Transverse colon (tissue), 4 donors: ENCODE measurements around the gene CTNNBL1. TPM values are rescaled to one million over a fixed set of nuclear protein-coding genes. Genes with fewer than 3 reads are reported as not detected.
"Not testable (repeated sequence)": the region's sequence is repeated elsewhere in the genome, so short reads cannot be mapped to it uniquely, and the experiment has no call there.

Experiments used
- DNase-seq: peaks from one replicate; pipeline ENCODE4 v3.0.0-alpha.2; 2019
- H3K27ac ChIP-seq, 4 donors: fragments of 200-600 bp; sonication (generic); 2 replicates each; pipeline ENCODE4 v1.5.1; 2016 to 2018; ENCODE audit warnings: inconsistent platforms in 4 of 4
- H3K27me3 ChIP-seq: fragments of 200-600 bp; sonication (generic); 2 replicates; pipeline ENCODE4 v1.5.1; 2017; ENCODE audit warnings: inconsistent platforms
- H3K36me3 ChIP-seq, 4 donors: fragments of 200-600 bp; sonication (generic); 2 replicates each; pipeline ENCODE4 v1.5.1; 2017 to 2019; ENCODE audit warnings: inconsistent platforms in 4 of 4
- H3K4me1 ChIP-seq, 4 donors: fragments of 200-600 bp; sonication (generic); 2 replicates each; pipeline ENCODE4 v1.5.1; 2017 to 2020; ENCODE audit warnings: inconsistent platforms in 4 of 4
- H3K4me3 ChIP-seq, 4 donors: fragments of 200-600 bp; sonication (generic); 1 replicate in 1 of 4; 2 replicates in 3 of 4; pipeline versions ENCODE4 v1.5.1 to v1.6.1; 2017 to 2019; ENCODE audit warnings: inconsistent platforms in 4 of 4
- H3K9me3 ChIP-seq, 2 donors: fragments of 200-600 bp; sonication (generic); 2 replicates each; pipeline ENCODE4 v1.5.1; 2017 to 2019; ENCODE audit warnings: inconsistent platforms in 2 of 2
- EP300 ChIP-seq: sonication (generic); formaldehyde crosslinking; IDR thresholded peaks from one replicate; pipeline ENCODE4 v1.6.1; 2017; ENCODE audit warnings: antibody characterized with exemption, low read depth
- POLR2A ChIP-seq: fragments of 450-650 bp; IDR thresholded peaks from one replicate; pipeline ENCODE4 v1.6.1; 2016; ENCODE audit warnings: antibody characterized with exemption, mild to moderate bottlenecking, moderate library complexity
- POLR2AphosphoS5 ChIP-seq, 3 donors: sonication (generic); formaldehyde crosslinking; IDR thresholded peaks; one replicate each; pipeline ENCODE4 v1.6.1; 2016; ENCODE audit warnings: antibody characterized with exemption in 3 of 3
- WGBS, 2 donors: methylation state at CpG; one replicate each; pipeline ENCODE4 v1.1.5; 2018; ENCODE audit warnings: low coverage in 1 of 2; 5-methylcytosine and 5-hydroxymethylcytosine counted together
- in situ Hi-C, 4 donors: fragments of 200-750 bp; cut with MboI; loops; one replicate each; pipeline versions ENCODE4 v1.15.0 to v1.15.1; 2017; ENCODE audit warnings: low sequenced_read_pairs in 3 of 4, low pct_ligation_motif_present in 1 of 4, low pct_unique_long_range_greater_than_20kb in 1 of 4
- intact Hi-C: fragments of 100-400 bp; cut with DNase I; formaldehyde crosslinking; loops from one replicate; pipeline ENCODE4 v1.15.1; 2023; ENCODE audit warnings: low total_unique reads
- total RNA-seq, 4 donors: library from RNA; depleted of rRNA; stranded (reverse); fragments of >200 nt; gene quantifications; one replicate each; pipeline ENCODE4 v1.1.0, GENCODE V29; 2016
- TF ChIP-seq, protein P1 (sequence below), 5 experiments: fragments of 200-600 bp in 3 of 5; fragments of 450-650 bp in 2 of 5; sonication (generic) in 3 of 5; IDR thresholded peaks; 1 replicate in 2 of 5; 2 replicates in 3 of 5; pipeline ENCODE4 v1.5.1; 2016 to 2017; ENCODE audit warnings: antibody characterized with exemption in 5 of 5, inconsistent platforms in 3 of 5, mild to moderate bottlenecking in 2 of 5, moderate library complexity in 1 of 5

The CTNNBL1 gene
- total RNA-seq, 4 donors from 2014 or later: 18.7 to 49.0 (median 22.4) TPM

DNA sequence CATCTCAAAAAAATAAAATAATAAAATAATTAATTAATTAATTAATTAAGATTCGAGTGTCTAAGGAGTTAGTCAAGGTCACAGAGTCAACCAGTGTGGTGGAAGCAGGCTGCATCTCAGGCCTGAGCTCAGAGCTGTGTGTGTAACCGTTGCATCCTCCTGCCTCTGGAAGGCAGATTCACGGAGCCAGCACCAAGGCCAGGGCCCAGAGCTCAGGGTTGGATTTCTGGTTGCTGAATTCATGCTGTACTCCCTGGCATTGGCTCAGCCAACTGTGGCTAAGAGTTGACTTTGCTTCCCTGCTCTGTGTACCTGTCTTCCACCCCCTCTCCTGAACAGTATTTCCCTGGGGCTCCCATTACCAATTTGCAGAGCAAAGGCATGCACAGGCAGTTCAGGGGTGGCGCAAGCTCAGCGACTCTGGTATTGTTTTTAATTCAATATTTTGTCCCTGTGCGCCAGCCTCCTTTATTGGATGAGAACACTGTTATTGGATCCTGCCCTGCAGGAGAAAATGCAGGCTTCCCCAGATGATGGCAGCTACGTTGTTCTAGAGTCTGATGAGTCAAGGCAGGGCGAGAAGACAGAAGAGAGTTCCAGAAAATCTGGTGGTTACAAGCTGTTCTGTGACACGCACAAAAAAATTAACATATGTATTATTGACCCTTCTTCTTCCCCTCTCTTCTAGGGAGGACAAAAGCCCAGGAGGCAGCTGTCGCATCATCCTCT, 12.3 kb upstream of the CTNNBL1 start:
- no peaks in the 10 kb centered on the region for H3K9me3 ChIP-seq
- H3K27me3 ChIP-seq: peaks cover 17% of the 10 kb centered on the region
- TF ChIP-seq POLR2AphosphoS5 (IDR thresholded peaks at IDR 0.05): no peak
- TF ChIP-seq, protein P1, sequence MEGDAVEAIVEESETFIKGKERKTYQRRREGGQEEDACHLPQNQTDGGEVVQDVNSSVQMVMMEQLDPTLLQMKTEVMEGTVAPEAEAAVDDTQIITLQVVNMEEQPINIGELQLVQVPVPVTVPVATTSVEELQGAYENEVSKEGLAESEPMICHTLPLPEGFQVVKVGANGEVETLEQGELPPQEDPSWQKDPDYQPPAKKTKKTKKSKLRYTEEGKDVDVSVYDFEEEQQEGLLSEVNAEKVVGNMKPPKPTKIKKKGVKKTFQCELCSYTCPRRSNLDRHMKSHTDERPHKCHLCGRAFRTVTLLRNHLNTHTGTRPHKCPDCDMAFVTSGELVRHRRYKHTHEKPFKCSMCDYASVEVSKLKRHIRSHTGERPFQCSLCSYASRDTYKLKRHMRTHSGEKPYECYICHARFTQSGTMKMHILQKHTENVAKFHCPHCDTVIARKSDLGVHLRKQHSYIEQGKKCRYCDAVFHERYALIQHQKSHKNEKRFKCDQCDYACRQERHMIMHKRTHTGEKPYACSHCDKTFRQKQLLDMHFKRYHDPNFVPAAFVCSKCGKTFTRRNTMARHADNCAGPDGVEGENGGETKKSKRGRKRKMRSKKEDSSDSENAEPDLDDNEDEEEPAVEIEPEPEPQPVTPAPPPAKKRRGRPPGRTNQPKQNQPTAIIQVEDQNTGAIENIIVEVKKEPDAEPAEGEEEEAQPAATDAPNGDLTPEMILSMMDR (IDR thresholded peaks at IDR 0.05): no peak
- DNase-seq: no peak
- H3K4me1 ChIP-seq: no peaks in the 10 kb centered on the region
- no peaks in the 10 kb centered on the region for H3K36me3 ChIP-seq
- no peak overlapping the region for H3K4me3 ChIP-seq
- WGBS, 2 donors: 68 to 75% methylated on average over 9 to 10 of the region's 10 CpGs
- intact Hi-C loops: no loop called here
- H3K27ac ChIP-seq: no peak overlapping the region
- in situ Hi-C loops: no loop called here

DNA sequence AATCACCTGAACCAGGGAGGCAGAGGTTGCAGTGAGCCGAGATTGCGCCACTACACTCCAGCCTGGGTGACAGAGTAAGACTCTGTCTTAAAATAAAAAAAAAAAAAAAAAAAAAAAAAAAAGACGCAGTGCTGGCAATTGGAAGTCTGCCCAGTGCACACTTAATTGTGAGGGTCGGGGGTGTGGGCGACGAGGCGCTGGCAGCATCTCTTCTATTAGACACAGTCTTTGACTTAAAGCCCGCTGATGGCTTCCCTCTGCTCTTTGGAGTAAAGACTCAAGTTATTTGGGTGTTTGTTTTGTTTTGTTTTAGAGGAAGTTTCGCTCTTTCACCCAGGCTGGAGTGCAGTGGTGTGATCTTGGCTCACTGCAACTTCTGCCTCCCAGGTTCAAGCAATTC, 10.7 kb upstream of the CTNNBL1 start:
- DNase-seq, in situ Hi-C loops, H3K36me3 ChIP-seq, H3K4me3 ChIP-seq, H3K9me3 ChIP-seq, intact Hi-C loops, H3K27ac ChIP-seq, H3K4me1 ChIP-seq: not testable (repeated sequence)
- H3K27me3 ChIP-seq: peaks cover 13% of the 10 kb centered on the region
- 64% methylated on average over 9 of the region's 9 CpGs; no CpG with 5 or more reads in 1 of the 2 donors for WGBS, 2 donors

DNA sequence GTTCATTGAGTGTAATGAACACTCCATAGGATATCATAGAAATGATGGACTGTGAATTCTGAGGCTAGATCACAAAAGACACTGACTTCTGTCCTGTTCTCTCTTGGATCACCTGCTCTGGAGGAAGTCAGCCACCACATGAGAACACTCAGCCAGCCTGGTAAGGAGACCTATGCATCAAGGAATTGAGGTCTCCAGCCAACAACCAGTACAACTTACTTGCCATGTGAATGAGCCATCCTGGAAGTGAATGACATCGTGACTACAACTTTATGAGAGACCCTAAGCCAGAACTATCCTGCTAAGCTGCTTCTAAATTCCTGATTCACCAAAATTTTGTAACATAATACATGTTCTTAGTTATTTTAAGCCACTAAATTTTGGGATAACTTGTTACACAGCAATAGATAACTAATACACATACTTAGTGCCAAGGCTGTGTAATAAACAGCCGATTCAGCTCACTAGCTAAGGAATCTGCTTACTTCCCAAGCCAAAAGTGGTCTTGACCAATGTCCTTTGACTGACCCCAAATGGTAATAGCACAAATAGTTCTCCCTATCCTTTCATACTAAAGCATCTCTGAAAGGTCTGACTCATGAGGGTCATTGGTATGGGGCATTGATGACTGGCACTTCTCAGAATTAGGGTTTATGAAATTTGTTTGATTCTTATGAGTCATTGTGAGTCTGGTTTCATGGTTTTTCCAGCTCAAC, 6.9 kb upstream of the CTNNBL1 start:
- DNase-seq: no peak
- TF ChIP-seq EP300 (no peak), POLR2A (no peak), POLR2AphosphoS5 (IDR thresholded peaks at IDR 0.05) (no peak)
- TF ChIP-seq, protein P1 (IDR thresholded peaks at IDR 0.05): no peak
- H3K27ac ChIP-seq: no peak overlapping the region
- H3K4me3 ChIP-seq: no peak overlapping the region
- intact Hi-C loops: no loop called here
- H3K4me1 ChIP-seq: no peaks in the 10 kb centered on the region
- H3K9me3 ChIP-seq: no peaks in the 10 kb centered on the region
- in situ Hi-C loops: no loop called here
- H3K27me3 ChIP-seq: peaks cover 31% of the 10 kb centered on the region
- WGBS, 2 donors: 75 to 83% methylated on average over 1 to 2 of the region's 2 CpGs
- H3K36me3 ChIP-seq: no peaks in the 10 kb centered on the region

DNA sequence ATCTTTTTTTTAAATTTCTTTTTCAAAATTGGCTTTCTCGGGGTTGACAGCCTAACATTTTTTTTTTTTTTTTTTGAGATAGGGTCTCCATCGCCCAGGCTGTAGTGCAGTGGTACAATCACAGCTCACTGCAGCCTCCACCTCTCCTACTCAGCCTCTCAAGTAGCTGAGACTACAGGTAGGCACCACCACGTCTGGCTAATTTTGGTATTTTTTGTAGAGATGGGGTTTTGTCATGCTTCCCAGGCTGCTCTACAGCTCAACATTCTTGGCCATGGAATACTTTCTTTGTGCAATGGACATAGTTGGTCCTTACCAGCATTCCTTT, 6.4 kb upstream of the CTNNBL1 start:
- intact Hi-C loops (no loop called here), in situ Hi-C loops (no loop called here)
- WGBS, 2 donors: 63 to 75% methylated on average over 1 to 3 of the region's 3 CpGs
- Histone ChIP-seq H3K4me3 (no peak overlapping the region), H3K27ac (no peak overlapping the region), H3K36me3 (no peaks in the 10 kb centered on the region), H3K27me3 (peaks cover 31% of the 10 kb centered on the region), H3K4me1 (no peaks in the 10 kb centered on the region), H3K9me3 (no peaks in the 10 kb centered on the region)
- no peak for DNase-seq
- TF ChIP-seq EP300: no peak
- TF ChIP-seq, protein P1 (IDR thresholded peaks at IDR 0.05): no peak
- no peak for TF ChIP-seq POLR2A
- TF ChIP-seq POLR2AphosphoS5 (IDR thresholded peaks at IDR 0.05): no peak
